ENCODE data around the gene SNX4.

DNA sequence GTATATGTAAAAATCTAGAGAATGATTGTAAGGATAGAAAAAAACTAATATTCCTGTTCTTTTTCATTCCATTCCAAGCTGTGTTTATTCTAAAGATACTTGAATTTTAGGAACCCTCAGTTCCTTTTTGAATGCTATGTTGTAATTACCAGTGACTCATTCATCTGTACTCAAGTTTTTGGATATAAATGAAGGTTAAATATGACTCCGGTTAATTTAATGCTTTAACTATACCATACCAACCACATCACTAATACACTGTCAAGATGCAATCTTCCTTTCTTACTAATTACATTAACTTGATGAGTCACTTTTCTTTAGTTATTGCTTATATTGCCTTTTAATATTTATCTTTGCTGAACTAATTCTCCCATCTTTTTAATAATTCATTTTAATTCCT is 76.1 kb downstream of the SNX4 start:
- TF ChIP-seq NR1H2 (CRISPR knock-in tag; IDR thresholded peaks at IDR 0.05), result no peak
- TF ChIP-seq NFATC4 (CRISPR knock-in tag; IDR thresholded peaks at IDR 0.05), result no peak
- TF ChIP-seq ZNF232 (CRISPR knock-in tag; IDR thresholded peaks at IDR 0.05), result no peak
- TF ChIP-seq, protein P1, sequence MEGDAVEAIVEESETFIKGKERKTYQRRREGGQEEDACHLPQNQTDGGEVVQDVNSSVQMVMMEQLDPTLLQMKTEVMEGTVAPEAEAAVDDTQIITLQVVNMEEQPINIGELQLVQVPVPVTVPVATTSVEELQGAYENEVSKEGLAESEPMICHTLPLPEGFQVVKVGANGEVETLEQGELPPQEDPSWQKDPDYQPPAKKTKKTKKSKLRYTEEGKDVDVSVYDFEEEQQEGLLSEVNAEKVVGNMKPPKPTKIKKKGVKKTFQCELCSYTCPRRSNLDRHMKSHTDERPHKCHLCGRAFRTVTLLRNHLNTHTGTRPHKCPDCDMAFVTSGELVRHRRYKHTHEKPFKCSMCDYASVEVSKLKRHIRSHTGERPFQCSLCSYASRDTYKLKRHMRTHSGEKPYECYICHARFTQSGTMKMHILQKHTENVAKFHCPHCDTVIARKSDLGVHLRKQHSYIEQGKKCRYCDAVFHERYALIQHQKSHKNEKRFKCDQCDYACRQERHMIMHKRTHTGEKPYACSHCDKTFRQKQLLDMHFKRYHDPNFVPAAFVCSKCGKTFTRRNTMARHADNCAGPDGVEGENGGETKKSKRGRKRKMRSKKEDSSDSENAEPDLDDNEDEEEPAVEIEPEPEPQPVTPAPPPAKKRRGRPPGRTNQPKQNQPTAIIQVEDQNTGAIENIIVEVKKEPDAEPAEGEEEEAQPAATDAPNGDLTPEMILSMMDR (IDR thresholded peaks at IDR 0.05), result no peak
- TF ChIP-seq NR3C1 (CRISPR knock-in tag; conservative IDR thresholded peaks at IDR 0.05; ENCODE audit: low read depth), result no peak
- TF ChIP-seq, protein P2, sequence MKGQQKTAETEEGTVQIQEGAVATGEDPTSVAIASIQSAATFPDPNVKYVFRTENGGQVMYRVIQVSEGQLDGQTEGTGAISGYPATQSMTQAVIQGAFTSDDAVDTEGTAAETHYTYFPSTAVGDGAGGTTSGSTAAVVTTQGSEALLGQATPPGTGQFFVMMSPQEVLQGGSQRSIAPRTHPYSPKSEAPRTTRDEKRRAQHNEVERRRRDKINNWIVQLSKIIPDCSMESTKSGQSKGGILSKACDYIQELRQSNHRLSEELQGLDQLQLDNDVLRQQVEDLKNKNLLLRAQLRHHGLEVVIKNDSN (CRISPR knock-in tag; IDR thresholded peaks at IDR 0.05), result no peak
- TF ChIP-seq, protein P3, sequence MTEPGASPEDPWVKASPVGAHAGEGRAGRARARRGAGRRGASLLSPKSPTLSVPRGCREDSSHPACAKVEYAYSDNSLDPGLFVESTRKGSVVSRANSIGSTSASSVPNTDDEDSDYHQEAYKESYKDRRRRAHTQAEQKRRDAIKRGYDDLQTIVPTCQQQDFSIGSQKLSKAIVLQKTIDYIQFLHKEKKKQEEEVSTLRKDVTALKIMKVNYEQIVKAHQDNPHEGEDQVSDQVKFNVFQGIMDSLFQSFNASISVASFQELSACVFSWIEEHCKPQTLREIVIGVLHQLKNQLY (CRISPR knock-in tag; IDR thresholded peaks at IDR 0.05), result no peak
- no peak for TF ChIP-seq TEAD4 (CRISPR knock-in tag; IDR thresholded peaks at IDR 0.05)
- TF ChIP-seq, protein P4, sequence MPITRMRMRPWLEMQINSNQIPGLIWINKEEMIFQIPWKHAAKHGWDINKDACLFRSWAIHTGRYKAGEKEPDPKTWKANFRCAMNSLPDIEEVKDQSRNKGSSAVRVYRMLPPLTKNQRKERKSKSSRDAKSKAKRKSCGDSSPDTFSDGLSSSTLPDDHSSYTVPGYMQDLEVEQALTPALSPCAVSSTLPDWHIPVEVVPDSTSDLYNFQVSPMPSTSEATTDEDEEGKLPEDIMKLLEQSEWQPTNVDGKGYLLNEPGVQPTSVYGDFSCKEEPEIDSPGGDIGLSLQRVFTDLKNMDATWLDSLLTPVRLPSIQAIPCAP (CRISPR knock-in tag; IDR thresholded peaks at IDR 0.05), result no peak
- TF ChIP-seq, protein P5, sequence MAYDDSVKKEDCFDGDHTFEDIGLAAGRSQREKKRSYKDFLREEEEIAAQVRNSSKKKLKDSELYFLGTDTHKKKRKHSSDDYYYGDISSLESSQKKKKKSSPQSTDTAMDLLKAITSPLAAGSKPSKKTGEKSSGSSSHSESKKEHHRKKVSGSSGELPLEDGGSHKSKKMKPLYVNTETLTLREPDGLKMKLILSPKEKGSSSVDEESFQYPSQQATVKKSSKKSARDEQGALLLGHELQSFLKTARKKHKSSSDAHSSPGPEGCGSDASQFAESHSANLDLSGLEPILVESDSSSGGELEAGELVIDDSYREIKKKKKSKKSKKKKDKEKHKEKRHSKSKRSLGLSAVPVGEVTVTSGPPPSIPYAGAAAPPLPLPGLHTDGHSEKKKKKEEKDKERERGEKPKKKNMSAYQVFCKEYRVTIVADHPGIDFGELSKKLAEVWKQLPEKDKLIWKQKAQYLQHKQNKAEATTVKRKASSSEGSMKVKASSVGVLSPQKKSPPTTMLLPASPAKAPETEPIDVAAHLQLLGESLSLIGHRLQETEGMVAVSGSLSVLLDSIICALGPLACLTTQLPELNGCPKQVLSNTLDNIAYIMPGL (CRISPR knock-in tag; IDR thresholded peaks at IDR 0.05), result no peak
- no peak for TF ChIP-seq RELA (CRISPR knock-in tag; IDR thresholded peaks at IDR 0.05; ENCODE audit: borderline replicate concordance)
- TF ChIP-seq TEAD1 (CRISPR knock-in tag; IDR thresholded peaks at IDR 0.05), result no peak
- no peak for TF ChIP-seq ZBTB21 (CRISPR knock-in tag; IDR thresholded peaks at IDR 0.05; ENCODE audit: borderline replicate concordance)
- no peak for TF ChIP-seq ELF4 (CRISPR knock-in tag; IDR thresholded peaks at IDR 0.05; ENCODE audit: low read depth)

Data from WTC11 (cell line).